GM12873 (cell line): ENCODE data around the gene ZC3H4.

Experiments used
- TF ChIP-seq, protein P1 (sequence below): IDR thresholded peaks from 2 replicates; pipeline ENCODE4 v1.5.1; 2012; ENCODE audit warnings: low read depth, mild to moderate bottlenecking, moderate library complexity, low read length, control low read depth; ENCODE audit not compliant: insufficient read depth; ENCODE audit errors: missing control alignments

The ZC3H4 gene

DNA sequence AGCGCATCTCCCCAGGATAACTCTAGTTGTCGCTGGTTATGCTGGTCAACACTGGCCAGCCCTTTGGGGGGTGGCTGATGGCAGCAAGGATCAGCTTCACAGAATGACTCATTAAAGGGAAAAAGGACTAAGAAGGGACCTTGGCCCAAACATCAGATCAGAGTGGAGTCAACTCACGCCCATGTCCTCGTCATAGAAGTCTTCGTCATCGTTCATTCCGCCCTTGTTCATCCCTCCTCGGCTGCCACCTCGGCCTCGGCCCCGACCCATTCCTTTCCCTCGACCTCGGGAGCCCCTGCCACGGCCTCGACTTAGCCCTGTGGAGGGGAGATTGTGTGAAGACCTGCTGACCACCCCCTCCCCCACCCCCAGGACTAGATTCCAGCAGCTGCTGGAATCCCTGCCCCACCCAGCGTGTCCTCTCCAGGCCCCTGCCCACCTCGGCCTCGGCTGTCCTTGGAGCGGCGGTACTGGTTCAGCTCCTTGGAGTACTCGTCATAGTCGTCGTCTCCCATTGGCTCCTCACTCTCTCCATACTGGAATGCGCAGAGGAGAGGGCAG is 28.6 kb downstream of the ZC3H4 start:
- TF ChIP-seq, protein P1, sequence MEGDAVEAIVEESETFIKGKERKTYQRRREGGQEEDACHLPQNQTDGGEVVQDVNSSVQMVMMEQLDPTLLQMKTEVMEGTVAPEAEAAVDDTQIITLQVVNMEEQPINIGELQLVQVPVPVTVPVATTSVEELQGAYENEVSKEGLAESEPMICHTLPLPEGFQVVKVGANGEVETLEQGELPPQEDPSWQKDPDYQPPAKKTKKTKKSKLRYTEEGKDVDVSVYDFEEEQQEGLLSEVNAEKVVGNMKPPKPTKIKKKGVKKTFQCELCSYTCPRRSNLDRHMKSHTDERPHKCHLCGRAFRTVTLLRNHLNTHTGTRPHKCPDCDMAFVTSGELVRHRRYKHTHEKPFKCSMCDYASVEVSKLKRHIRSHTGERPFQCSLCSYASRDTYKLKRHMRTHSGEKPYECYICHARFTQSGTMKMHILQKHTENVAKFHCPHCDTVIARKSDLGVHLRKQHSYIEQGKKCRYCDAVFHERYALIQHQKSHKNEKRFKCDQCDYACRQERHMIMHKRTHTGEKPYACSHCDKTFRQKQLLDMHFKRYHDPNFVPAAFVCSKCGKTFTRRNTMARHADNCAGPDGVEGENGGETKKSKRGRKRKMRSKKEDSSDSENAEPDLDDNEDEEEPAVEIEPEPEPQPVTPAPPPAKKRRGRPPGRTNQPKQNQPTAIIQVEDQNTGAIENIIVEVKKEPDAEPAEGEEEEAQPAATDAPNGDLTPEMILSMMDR: no peak

DNA sequence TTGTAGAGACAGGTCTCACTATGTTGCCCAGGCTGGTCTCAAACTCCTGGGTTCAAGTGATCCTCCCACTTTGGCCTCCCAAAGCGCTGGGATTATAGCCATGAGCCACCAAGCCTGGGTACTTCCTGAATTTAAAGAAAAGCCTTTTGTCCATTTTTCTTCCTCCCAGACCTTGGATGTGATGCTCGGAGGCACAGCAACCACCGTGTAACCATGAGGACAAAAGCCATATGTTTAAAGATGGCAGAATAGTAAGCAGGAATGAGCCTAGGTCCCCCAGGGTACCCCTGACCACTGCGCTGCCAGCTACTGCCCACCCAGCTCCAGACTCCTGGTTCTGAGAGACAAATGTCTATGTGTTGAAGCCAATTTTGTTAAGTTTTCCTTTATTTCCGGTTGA is 31.1 kb downstream of the ZC3H4 start:
- TF ChIP-seq, protein P1: no peak

DNA sequence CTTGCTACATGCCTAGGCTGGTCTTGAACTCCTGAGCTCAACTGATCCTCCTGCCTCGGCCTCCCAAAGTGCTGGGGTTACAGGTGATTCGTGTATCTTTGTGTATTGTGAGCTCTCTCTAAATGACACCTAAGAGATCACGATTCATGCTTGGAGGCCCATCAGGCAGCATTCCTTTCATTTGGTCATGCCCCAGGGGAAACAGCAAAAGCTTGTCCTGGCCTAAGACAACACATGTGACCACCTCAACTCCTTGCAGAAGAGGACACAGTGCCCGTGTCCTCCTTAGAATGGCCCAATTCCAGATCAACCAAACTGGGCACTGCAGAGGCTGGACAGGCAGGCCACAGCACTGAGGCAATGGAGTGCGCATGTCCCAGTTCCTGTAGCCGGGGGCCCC is 32.5 kb downstream of the ZC3H4 start:
- TF ChIP-seq, protein P1: no peak

DNA sequence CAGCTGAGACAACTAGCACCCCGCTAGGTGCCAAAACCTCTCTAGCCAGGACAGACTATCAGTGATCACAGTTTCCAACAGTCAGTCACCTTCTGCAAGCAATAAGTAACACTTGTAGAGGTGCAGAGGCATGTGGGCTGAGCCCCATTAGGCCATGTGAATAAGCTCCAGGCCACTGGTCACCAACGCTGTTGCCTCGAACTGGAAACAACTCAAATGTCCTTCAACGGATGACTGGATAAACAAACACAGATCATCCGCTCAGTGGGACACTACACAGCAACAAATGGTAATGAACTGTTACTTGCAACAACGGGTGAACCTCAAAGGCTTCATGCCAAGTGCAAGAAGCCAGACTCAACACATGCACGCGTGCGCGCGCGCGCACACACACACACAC is 37.6 kb downstream of the ZC3H4 start:
- TF ChIP-seq, protein P1: no peak

DNA sequence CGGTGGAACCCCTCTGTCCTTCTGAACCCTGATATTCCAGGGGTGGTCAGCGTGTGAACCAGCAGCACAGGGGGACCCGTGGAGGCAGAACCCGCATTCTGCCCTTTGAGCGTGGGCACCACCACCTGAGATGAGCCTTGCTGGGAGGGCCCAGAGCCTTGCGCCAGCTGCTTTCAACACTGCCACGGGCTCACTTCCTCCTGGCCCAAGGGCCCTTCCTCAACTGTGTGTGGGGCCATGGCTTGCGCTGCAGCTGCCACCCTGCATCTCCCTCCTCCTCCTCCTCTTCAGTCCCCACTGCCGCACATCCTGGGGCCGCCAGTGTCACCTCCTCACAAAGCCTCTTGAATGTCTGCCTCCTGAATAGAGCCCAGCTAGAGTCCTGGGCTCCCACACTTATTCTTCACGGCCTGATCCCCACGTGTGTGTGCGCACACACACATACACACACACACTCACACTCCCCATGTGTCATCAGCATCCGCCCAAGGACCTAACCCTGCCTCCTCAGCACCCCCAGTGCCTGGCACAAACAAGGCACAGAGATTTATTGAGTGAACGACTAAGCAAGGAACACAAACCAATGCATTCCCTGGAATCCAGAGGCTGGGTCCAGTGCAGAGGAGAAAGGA is 38.3 kb downstream of the ZC3H4 start:
- TF ChIP-seq, protein P1: no peak

DNA sequence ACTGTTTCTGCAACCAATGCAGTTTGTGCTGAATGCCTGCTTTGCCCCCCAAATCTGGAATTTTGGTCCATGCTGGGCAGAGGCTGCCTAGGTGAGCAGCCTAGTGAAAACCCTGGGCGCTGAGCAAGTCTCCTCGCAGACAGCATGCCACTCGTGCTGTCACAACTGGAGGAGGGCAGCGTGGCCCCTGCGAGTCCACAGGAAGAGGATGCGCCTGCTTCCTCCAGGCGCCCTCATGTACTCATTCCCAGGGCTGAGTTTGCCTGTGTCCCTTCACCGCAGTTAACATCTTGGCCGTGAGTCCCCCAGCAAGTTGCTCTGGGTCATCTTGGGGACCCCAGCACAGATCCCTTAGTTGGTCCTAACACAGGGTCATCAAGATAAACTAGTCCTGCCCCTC is 39.0 kb downstream of the ZC3H4 start:
- TF ChIP-seq, protein P1: no peak

DNA sequence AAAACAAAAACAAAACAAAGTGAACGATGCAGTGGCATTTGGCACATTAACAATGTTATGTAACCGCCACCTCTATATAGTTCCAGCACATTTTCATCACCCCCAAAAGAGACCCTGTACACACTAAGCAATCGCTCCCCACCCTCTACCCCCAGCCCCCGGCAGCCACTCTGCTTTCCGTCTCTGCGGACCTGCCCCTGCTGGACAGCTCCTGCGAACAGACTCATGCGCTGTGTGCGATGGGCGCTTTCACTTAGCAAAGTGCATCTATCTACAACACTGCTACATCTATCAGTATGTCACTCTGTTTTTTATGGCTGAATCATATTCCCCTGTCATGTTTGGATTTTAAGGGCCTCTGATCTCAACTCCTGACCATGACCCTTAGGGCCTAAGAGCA is 40.0 kb downstream of the ZC3H4 start:
- TF ChIP-seq, protein P1: no peak
